ENCODE results near the gene HGF. TPM values are rescaled to one million over a fixed set of nuclear protein-coding genes. Genes with fewer than 3 reads are reported as not detected.

Gene HGF
- total RNA-seq, 2 experiments from 2014 or later: not detected

DNA sequence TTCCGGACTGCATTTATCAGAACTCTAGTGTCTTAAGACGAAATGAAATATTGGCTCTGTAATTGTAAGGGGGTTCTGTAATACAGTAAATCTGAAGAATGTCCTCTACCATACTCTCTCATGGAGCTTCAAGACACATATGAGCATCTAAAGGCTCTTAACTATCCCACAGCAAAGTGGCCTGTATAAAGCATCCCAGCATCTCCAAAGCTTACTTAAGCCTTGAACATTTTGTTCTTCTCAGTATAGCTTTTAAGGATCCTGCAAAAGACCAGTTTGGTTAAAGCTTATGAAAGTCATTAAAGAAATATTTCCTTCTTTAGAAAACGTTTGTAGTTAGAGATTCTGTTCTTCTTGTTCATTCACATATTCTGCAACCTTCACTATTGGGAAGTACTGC is 75.1 kb downstream of the HGF start:
- TF ChIP-seq, protein P1, sequence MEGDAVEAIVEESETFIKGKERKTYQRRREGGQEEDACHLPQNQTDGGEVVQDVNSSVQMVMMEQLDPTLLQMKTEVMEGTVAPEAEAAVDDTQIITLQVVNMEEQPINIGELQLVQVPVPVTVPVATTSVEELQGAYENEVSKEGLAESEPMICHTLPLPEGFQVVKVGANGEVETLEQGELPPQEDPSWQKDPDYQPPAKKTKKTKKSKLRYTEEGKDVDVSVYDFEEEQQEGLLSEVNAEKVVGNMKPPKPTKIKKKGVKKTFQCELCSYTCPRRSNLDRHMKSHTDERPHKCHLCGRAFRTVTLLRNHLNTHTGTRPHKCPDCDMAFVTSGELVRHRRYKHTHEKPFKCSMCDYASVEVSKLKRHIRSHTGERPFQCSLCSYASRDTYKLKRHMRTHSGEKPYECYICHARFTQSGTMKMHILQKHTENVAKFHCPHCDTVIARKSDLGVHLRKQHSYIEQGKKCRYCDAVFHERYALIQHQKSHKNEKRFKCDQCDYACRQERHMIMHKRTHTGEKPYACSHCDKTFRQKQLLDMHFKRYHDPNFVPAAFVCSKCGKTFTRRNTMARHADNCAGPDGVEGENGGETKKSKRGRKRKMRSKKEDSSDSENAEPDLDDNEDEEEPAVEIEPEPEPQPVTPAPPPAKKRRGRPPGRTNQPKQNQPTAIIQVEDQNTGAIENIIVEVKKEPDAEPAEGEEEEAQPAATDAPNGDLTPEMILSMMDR (IDR thresholded peaks at IDR 0.05): no peak
- Mint-ChIP-seq H3K27ac (no peak overlapping the region), H3K4me3 (no peak overlapping the region), H3K27me3 (no peaks in the 10 kb centered on the region), H3K4me1 (ENCODE audit: low read depth) (no peaks in the 10 kb centered on the region), H3K9me3 (no peaks in the 10 kb centered on the region), H3K36me3 (ENCODE audit: low read depth) (no peaks in the 10 kb centered on the region)
- ATAC-seq (no peak), DNase-seq (no peak)
- ChIA-PET CTCF (interaction anchor here (0.9 kb wide), 1 partner anchor 25 kb away, joined by 3 read pairs; no protein-coding TSS in a partner anchor), POLR2A (no interaction called here)
- intact Hi-C loops (cut with micrococcal nuclease): no loop called here

DNA sequence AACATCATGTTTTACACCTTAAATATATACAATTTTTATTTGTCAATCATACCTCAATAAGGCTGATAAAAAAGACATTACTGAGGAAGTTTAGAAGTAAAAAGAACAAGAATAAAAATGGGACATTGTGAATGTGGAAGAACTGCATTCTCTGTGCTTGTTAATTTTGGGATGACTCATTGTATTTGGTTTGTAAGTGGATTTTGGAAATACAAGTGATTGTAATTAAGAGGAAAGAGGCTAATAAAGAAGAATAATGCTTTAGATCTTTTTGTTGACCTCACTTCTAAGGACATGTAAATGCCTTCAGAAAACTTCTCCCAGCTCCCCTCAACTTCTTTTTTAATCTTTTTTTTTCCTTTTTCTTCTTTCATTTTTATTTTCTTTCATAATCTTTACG is 76.0 kb downstream of the HGF start:
- ChIA-PET POLR2A (no interaction called here), CTCF (interaction anchor here (0.9 kb wide), 1 partner anchor 25 kb away, joined by 3 read pairs; no protein-coding TSS in a partner anchor)
- intact Hi-C loops (cut with micrococcal nuclease): no loop called here
- H3K4me3 Mint-ChIP-seq: no peak overlapping the region
- H3K4me1 Mint-ChIP-seq (ENCODE audit: low read depth): no peaks in the 10 kb centered on the region
- H3K27ac Mint-ChIP-seq: no peak overlapping the region
- no peak for ATAC-seq
- no peaks in the 10 kb centered on the region for H3K36me3 Mint-ChIP-seq (ENCODE audit: low read depth)
- no peak for DNase-seq
- H3K9me3 Mint-ChIP-seq: no peaks in the 10 kb centered on the region
- TF ChIP-seq, protein P1 (IDR thresholded peaks at IDR 0.05): no peak
- no peaks in the 10 kb centered on the region for H3K27me3 Mint-ChIP-seq

DNA sequence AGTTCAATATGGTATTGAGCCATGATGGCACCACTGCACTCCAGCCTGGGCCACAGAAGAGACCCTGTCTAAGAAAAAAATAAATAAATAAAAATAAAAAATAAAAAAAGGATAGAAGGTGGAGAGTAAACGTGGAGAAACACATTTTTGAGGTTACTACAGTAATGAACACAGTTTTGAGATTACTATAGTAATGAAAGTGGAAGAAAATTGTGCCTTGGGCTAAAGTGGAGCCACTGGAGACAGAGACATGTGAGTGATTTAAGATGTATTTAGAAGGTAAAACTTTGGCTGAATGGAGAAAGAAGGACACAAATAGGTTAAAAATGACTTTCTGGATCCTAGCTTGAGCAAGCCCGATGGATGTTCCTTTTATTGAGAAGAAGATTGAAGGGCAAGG is 76.8 kb downstream of the HGF start:
- Mint-ChIP-seq H3K27ac (no peak overlapping the region), H3K27me3 (no peaks in the 10 kb centered on the region), H3K36me3 (ENCODE audit: low read depth) (no peaks in the 10 kb centered on the region), H3K4me1 (ENCODE audit: low read depth) (no peaks in the 10 kb centered on the region), H3K4me3 (no peak overlapping the region), H3K9me3 (no peaks in the 10 kb centered on the region)
- no peak for ATAC-seq
- intact Hi-C loops (cut with micrococcal nuclease): no loop called here
- TF ChIP-seq, protein P1 (IDR thresholded peaks at IDR 0.05): no peak
- ChIA-PET POLR2A (no interaction called here), CTCF (no interaction called here)
- no peak for DNase-seq

DNA sequence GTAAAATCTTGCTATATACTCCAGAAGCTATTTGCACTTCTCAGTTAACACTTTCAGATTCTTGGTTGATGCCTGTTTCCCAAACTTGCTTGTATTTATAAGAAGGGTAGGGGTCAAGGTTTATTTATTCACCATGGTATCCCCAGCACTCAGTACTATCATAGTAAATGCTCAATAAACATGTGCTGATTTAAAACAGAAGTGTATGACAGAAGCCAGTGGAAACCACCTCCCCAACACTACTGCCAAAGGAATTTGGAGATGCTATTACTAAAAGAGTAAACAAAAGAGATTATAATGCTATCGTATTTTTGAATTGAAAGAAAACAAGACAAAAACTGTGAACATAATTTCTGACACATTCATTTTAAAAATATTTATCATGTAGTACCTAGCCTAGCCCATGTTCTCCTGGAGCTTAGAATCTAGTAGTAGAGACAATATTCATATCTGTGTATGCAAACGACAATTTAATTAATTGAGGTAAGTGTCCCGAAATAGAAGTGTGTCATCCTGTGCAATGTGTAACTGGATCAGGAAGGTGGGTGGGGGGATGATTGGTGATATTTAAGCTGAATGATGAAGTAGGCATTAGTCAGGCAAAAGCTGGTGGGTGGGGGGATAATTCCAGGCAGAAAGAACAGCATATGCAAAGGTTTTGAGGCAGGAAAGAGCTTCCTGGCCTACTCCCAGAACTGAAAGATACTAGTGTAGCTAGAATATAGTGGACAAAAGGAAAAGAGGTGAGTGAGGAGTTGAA is 77.5 kb downstream of the HGF start:
- intact Hi-C loops (cut with micrococcal nuclease): no loop called here
- CTCF ChIA-PET: no interaction called here
- no peaks in the 10 kb centered on the region for H3K4me1 Mint-ChIP-seq (ENCODE audit: low read depth)
- H3K4me3 Mint-ChIP-seq: no peak overlapping the region
- TF ChIP-seq, protein P1 (IDR thresholded peaks at IDR 0.05): no peak
- DNase-seq (no peak), ATAC-seq (no peak)
- H3K27ac Mint-ChIP-seq: no peak overlapping the region
- POLR2A ChIA-PET: interaction anchor here (0.6 kb wide), 1 partner anchor 619 kb away, joined by 4 read pairs; no protein-coding TSS in a partner anchor
- H3K36me3 Mint-ChIP-seq (ENCODE audit: low read depth): no peaks in the 10 kb centered on the region
- H3K27me3 Mint-ChIP-seq: no peaks in the 10 kb centered on the region
- H3K9me3 Mint-ChIP-seq: no peaks in the 10 kb centered on the region

DNA sequence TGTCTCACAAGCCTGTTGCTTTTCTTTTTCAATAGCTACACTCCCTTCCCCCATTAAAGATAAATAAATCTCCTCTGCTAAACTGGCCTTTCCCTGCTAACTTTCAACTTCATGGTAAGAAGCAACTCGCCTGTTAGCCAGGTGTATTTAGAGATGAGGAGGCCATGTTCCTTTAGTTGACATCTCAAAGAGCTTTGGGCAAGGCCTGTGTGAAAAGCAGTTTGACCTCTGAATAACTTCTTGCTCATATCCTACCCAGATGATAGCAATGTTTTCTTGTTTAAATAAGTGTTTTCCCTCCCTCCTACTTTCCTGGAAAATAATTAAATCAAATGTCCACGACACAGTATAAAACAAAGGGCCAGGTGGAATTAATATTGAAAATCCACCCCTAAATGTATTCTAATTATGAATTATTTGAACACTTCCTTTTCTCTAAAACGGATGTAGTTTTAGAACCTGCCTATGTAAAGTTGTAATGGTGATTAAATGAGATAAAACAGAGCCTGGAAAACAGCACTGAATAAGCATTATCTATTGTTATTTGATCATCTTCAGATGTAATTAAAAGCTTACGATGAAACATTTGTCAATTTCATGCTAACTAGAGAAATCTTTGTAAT is 78.5 kb downstream of the HGF start:
- no peak for ATAC-seq
- no peaks in the 10 kb centered on the region for H3K27me3 Mint-ChIP-seq
- ChIA-PET CTCF (no interaction called here), POLR2A (no interaction called here)
- no peaks in the 10 kb centered on the region for H3K9me3 Mint-ChIP-seq
- no peak for DNase-seq
- intact Hi-C loops (cut with micrococcal nuclease): no loop called here
- TF ChIP-seq, protein P1 (IDR thresholded peaks at IDR 0.05): no peak
- no peak overlapping the region for H3K27ac Mint-ChIP-seq
- no peak overlapping the region for H3K4me3 Mint-ChIP-seq
- no peaks in the 10 kb centered on the region for H3K36me3 Mint-ChIP-seq (ENCODE audit: low read depth)
- no peaks in the 10 kb centered on the region for H3K4me1 Mint-ChIP-seq (ENCODE audit: low read depth)

All from activated CD8-positive, alpha-beta T cell treated with anti-CD3 and anti-CD28 coated beads for 36 hours (primary cell).